A549 treated with ZK216348 at 1 μM for 4 hours (cell line): ENCODE results near the gene RPL41. TPM values are rescaled to one million over a fixed set of nuclear protein-coding genes. Genes with fewer than 3 reads are reported as not detected.

Source experiments
- total RNA-seq: library from RNA; stranded (reverse); fragments of 200-300 nt; extraction: Qiagen RNA extraction; gene quantifications from 5 replicates; pipeline ENCODE4 v1.2.3, GENCODE V29; 2022; ENCODE audit warnings: low read depth

RPL41 gene
- 5,330 to 6,068 TPM (median 5,698 TPM) in 5 replicates for total RNA-seq

DNA sequence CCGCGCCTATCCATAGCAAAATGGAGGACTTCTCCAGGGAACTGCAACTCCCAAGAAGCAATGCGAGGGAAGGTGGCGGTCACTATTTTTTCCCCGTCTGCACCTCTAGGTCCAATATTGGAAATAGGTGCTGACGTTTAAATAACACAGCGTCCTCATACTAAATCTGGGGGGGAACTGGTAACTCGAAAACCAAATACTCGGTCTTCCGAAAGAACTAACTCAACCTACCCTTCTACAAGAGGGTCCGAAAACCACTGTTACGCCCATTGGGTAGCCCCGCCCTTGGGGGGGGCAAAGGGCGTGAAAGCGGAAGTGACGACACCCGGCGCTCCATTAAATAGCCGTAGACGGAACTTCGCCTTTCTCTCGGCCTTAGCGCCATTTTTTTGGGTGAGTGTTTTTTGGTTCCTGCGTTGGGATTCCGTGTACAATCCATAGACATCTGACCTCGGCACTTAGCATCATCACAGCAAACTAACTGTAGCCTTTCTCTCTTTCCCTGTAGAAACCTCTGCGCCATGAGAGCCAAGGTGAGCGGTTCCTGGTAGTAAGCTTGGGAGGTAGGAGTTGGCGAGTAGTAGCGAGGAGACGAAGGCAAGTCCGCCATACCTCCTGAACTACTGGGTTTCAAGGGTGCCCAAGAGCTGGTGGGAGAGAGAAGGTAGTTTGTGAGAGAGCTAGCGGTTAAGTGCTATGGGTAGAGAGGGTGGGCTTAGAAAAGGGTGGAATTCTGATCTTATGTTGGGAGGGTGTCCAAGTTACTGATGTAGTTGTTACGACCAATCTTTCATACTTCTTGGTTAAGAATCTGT is at the start of gene RPL41:
TSS of gene RPL41 (plus strand) at position 367 of the 815 bp plus-strand sequence.

DNA sequence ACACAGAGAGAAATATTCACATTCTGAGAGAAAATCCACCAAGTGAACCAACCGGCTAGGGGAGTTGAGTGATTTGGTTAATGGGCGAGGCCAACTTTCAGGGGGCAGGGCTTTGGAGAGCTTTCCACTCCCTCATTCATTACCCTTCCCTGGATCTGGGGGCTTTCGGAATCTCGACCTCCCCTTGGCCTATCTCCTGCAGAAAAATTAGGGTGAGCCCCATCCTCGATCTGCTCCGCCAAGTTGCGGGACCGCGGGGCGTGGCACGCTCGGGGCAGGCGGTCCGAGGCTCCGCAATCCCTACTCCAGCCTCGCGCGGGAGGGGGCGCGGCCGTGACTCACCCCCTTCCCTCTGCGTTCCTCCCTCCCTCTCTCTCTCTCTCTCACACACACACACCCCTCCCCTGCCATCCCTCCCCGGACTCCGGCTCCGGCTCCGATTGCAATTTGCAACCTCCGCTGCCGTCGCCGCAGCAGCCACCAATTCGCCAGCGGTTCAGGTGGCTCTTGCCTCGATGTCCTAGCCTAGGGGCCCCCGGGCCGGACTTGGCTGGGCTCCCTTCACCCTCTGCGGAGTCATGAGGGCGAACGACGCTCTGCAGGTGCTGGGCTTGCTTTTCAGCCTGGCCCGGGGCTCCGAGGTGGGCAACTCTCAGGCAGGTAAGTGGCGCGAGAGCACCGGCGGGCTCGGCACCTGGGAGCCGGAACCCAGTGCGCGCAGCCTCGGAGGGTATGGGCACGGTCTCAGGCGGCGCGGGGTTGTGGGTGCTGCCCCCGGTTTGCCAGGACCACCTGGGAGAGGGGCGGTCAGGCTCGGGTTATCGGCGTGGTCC is 36.5 kb upstream of the RPL41 start, which contains the start of gene ERBB3:
TSS of gene ERBB3 (plus strand) at position 443 of the 833 bp plus-strand sequence. CDS start at position 579, 136 bp downstream.

DNA sequence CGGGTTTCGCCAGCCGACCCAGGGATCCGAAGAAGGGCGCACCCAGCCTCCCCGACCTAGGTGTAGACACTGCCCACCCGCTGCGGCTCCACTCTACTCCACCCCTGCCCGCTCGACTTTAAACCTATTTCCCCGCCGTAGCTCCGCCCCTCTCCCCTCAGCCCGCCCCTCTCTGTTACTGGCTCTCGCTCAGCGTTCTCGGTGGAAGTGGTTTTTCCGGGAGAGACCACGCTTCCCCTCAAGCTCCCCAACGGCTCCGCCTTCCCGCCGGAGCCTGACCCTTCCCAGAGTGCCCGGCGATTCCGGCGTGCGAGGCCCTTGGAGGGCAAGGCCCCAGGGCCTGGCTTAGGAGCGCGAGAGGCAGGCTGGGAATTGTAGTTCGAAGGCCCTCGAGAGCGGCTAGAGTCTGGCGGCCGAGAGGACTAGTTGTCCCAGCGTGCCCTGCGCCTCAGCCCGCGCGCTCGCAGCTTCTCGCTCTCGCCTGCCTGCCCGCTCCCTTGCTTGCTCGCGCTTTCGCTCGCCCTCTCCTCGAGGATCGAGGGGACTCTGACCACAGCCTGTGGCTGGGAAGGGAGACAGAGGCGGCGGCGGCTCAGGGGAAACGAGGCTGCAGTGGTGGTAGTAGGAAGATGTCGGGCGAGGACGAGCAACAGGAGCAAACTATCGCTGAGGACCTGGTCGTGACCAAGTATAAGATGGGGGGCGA is 12.2 kb upstream of the RPL41 start, which contains the start of gene PA2G4:
TSS of gene PA2G4 (plus strand) at position 451 of the 706 bp plus-strand sequence. CDS start at position 630, 179 bp downstream.

DNA sequence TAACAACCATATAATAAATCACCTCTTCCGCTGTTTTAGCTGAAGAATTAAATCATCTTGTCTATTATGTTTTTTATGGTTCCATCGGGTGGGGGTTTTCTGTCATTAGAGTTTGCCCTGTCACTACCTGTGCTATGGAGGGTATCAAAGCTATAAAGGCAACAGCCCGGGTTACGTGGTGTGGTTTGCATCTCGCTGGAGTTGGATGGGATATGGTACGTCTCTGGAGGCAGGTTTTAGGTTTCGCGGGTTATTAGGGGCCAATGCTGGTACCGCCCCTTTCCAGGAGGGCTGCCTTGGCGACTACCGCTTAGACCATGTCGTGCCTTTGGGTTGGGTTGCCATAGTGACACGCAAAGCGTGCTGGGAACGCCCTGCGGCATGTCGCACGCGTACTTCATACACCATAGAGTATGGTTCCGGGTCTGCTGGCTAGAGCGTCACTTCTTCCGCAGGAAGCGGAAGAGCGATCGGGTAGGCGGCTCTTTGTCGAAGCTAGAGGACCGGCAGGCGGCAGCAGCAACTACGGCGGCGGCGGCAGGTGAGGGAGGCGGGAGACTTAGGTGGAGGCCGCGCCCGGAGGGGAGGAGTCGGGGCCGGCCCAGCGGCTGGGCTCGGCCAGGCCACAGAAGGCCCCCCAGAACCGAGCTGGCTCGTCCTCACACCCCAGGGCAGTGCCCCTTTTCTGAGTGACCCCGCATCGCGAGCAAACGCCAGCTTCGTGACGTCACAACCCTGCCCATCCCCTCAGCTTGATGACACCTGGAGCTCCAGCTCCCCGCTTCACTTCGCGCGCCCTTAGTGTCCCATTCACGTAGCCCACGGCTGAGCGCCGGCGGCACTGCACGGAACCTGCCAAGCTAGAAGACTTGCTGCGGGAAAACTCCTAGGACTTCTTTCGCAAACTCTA is 1.6 kb downstream of the RPL41 start, which contains the start of gene ZC3H10:
TSS of gene ZC3H10 (plus strand) at position 489 of the 910 bp plus-strand sequence. CDS start 2,297 bp downstream, outside the sequence.

DNA sequence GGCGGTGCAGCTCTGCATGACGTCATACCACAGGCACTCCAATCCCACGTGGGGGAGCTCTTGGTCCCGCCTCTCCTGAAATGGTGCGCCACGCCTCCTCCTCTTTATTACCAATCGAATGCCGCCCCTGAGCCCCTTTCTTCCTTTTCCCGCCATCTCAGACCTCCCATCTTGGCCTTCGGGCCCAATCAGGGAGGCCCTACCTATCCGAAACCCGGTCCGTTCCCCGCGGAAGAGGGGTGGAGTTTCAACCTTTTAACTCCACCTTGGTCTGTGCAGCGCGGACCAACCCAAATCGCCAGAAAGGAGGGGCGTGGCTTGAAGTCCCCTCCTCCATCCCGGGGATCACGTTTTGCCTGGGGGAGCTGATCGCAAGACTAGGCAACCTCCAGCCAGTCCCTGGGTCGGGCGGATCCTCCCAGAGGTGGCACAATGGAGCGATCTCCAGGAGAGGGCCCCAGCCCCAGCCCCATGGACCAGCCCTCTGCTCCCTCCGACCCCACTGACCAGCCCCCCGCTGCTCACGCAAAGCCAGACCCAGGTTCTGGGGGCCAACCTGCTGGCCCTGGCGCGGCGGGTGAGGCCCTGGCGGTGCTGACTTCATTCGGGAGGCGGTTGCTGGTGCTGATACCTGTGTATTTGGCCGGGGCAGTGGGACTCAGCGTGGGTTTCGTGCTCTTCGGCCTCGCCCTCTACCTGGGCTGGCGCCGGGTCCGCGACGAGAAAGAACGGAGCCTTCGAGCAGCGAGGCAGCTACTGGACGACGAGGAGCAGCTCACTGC is 11.6 kb downstream of the RPL41 start, which contains the start of gene ESYT1:
TSS of gene ESYT1 (plus strand) at position 380 of the 782 bp plus-strand sequence. CDS start at position 433, 53 bp downstream.

DNA sequence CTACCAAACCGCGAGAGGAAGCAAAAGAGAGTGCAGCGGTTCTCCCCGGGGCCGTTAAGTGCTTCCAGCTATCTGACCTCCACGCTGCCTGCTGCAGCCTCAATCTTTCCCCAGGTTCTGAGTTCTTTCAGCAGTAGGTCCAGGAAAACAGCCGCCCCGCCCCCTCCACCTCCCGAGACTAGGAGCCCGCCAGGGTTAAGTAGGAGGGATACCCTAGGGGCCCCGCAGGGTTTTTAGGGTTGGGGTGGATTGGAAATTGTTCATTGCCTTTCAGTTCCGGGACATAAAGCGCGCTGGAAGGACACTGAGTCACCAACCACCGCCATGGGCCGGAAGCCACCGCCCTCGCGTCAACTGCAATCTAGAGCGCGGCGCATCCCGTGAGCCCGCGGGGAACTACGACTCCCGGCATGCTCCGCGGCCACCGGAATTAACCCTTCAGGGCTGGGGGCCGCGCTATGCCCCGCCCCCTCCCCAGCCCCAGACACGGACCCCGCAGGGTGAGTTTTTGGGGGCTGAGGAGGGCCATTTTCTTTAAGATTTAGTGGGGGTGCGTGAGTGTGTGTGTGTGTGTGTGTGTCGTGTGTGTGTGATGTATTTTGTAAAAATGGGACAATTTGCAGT is 35.8 kb downstream of the RPL41 start, which contains the start of gene MYL6B:
TSS of gene MYL6B (plus strand) at position 456 of the 624 bp plus-strand sequence. CDS start 1,332 bp downstream, outside the sequence.

DNA sequence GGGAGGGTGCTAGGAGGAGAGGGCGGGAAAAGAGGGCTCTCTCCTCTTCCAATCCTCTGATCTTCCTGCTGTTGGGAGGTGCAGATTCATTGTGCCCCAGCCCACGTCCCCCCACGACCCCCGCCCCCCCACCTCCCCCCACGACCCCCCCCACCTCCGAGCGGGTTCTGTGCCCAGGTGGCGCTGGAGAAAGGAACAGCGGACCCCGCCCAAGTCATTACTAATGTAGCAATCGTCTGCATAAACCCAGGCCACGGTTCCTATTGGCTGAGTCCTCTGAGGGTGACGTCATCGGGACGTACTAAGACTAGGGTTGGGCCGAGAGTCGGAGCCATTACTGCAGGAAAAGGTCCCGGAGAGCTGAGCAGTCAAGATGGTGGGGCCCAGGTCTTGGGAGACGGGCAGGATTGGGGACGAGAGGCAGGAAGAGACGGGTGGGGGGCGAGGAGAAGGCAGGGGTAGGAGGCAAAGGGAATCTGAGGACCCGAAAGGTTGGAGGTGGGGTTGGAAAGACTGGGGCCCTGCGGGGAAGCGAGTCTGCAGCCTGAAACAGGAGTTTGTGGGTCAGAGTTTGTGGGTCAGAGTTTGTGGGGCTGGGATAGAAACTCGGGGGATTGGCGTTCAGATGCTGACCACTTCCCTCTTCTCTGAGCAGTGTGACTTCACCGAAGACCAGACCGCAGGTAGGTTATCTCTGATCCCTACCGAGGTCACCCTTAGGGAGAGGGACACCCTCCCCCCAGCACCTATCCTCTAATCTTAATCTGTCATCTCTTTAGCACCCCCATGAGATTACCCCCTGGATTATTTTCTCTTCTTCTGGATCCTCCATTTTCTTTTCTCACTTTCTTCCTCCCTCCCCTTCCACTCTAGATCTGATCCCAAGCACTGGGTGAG is 41.8 kb downstream of the RPL41 start, which contains the start of gene MYL6:
TSS of gene MYL6 (plus strand) at position 331 of the 897 bp plus-strand sequence. CDS start at position 374, 43 bp downstream.

Other genes starting within 250 kb of the RPL41 start
- gene PYM1, start 188.7 kb upstream of the RPL41 start, total RNA-seq, result 36.7 to 44.1 TPM (median 39.9 TPM) in 5 replicates
- gene DGKA, start 185.5 kb upstream of the RPL41 start, total RNA-seq, result 13.8 to 21.2 TPM (median 19.1 TPM) in 5 replicates
- gene PMEL, start 150.6 kb upstream of the RPL41 start, total RNA-seq, result 0.38 to 1.3 TPM (median 0.74 TPM) in 5 replicates
- gene CDK2, start 149.8 kb upstream of the RPL41 start, total RNA-seq, result 48.3 to 60.3 TPM (median 53.6 TPM) in 5 replicates
- 26.3 to 38.7 TPM (median 35.1 TPM) in 5 replicates for gene RAB5B, start 142.6 kb upstream of the RPL41 start, total RNA-seq
- gene SUOX, start 119.4 kb upstream of the RPL41 start, total RNA-seq, result 7.7 to 10.2 TPM (median 9.1 TPM) in 5 replicates
- 1.9 to 3.0 TPM (median 2.5 TPM) in 5 replicates for gene IKZF4, start 95.6 kb upstream of the RPL41 start, total RNA-seq
- 598 to 732 TPM (median 664 TPM) in 5 replicates for gene RPS26, start 74.7 kb upstream of the RPL41 start, total RNA-seq
- 1.0 to 3.4 TPM (median 1.7 TPM) in 5 replicates for gene ERBB3, start 36.5 kb upstream of the RPL41 start, total RNA-seq
- 290 to 341 TPM (median 318 TPM) in 5 replicates for gene PA2G4, start 12.1 kb upstream of the RPL41 start, total RNA-seq
- 1.9 to 4.3 TPM (median 3.3 TPM) in 5 replicates for gene ZC3H10, start 1.6 kb downstream of the RPL41 start, total RNA-seq
- 50.9 to 78.2 TPM (median 70.6 TPM) in 5 replicates for gene ESYT1, start 11.6 kb downstream of the RPL41 start, total RNA-seq
- 70.2 to 85.1 TPM (median 77.2 TPM) in 5 replicates for gene MYL6B, start 36.0 kb downstream of the RPL41 start, total RNA-seq
- 2,092 to 3,261 TPM (median 2,304 TPM) in 5 replicates for gene MYL6, start 41.7 kb downstream of the RPL41 start, total RNA-seq
- gene SMARCC2, start 72.8 kb downstream of the RPL41 start, total RNA-seq, result 27.7 to 41.8 TPM (median 41.3 TPM) in 5 replicates
- gene RNF41, start 105.3 kb downstream of the RPL41 start, total RNA-seq, result 22.5 to 29.2 TPM (median 24.2 TPM) in 5 replicates
- gene NABP2, start 107.7 kb downstream of the RPL41 start, total RNA-seq, result 58.8 to 64.0 TPM (median 61.2 TPM) in 5 replicates
- 0.21 TPM in 1 of 5 replicates, not detected in the others for gene SLC39A5, start 113.4 kb downstream of the RPL41 start, total RNA-seq
- 30.3 to 53.2 TPM (median 47.3 TPM) in 5 replicates for gene ANKRD52, start 141.8 kb downstream of the RPL41 start, total RNA-seq
- 16.1 to 18.7 TPM (median 17.7 TPM) in 5 replicates for gene COQ10A, start 150.3 kb downstream of the RPL41 start, total RNA-seq
- gene CS, start 183.7 kb downstream of the RPL41 start, total RNA-seq, result 154 to 178 TPM (median 157 TPM) in 5 replicates
- 128 to 145 TPM (median 143 TPM) in 5 replicates for gene CNPY2, start 199.4 kb downstream of the RPL41 start, total RNA-seq
- gene PAN2, start 217.4 kb downstream of the RPL41 start, total RNA-seq, result 10.7 to 20.5 TPM (median 16.5 TPM) in 5 replicates
- gene IL23A, start 222.3 kb downstream of the RPL41 start, total RNA-seq, result 0.31 to 0.70 TPM (median 0.46 TPM) in 5 replicates
- 11.3 to 15.1 TPM (median 12.0 TPM) in 5 replicates for gene STAT2, start 243.5 kb downstream of the RPL41 start, total RNA-seq
- gene APOF, start 246.2 kb downstream of the RPL41 start, total RNA-seq, result not detected in 5 replicates